ENCODE measurements around the gene NBPF20.
"Not testable (repeated sequence)": the region's sequence is repeated elsewhere in the genome, so short reads cannot be mapped to it uniquely, and the experiment has no call there.

DNA sequence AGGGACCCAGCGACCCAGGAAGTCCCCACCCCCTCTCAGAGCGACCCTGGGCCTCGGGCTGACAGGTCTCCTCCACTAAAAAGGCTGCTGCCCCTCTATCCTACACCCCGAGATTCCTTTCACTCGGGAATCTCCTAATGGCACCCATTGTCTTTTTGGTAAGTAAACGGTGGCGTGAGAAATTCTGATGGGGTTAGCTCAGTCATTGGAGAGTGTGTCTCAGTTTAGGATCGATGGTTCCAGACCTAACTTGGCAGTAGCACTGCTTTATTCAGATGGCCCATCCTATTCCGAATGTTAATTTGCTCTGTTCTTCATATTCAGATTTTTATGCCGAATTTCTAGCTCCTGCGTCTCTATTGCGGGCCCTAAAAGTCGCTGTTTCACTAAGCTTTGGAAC, 34.6 kb upstream of the NBPF20 start:
- TF ChIP-seq, protein P1, sequence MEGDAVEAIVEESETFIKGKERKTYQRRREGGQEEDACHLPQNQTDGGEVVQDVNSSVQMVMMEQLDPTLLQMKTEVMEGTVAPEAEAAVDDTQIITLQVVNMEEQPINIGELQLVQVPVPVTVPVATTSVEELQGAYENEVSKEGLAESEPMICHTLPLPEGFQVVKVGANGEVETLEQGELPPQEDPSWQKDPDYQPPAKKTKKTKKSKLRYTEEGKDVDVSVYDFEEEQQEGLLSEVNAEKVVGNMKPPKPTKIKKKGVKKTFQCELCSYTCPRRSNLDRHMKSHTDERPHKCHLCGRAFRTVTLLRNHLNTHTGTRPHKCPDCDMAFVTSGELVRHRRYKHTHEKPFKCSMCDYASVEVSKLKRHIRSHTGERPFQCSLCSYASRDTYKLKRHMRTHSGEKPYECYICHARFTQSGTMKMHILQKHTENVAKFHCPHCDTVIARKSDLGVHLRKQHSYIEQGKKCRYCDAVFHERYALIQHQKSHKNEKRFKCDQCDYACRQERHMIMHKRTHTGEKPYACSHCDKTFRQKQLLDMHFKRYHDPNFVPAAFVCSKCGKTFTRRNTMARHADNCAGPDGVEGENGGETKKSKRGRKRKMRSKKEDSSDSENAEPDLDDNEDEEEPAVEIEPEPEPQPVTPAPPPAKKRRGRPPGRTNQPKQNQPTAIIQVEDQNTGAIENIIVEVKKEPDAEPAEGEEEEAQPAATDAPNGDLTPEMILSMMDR (conservative IDR thresholded peaks at IDR 0.05; ENCODE audit: low read depth in 2 of 2), result not testable (repeated sequence)
- TF ChIP-seq REST (IDR thresholded peaks at IDR 0.05; ENCODE audit: unreplicated experiment); EZH2 (IDR thresholded peaks at IDR 0.05; ENCODE audit: low read depth, unreplicated experiment); EZH2phosphoT487 (IDR thresholded peaks at IDR 0.05; ENCODE audit: unreplicated experiment); POLR2AphosphoS5 (IDR thresholded peaks at IDR 0.05; ENCODE audit: low read depth); CREB1 (CRISPR knock-in tag; IDR thresholded peaks at IDR 0.05; ENCODE audit: low read depth); ETS1 (IDR thresholded peaks at IDR 0.05); ZNF331 (CRISPR knock-in tag; IDR thresholded peaks at IDR 0.05; ENCODE audit: low read depth); ZNF114 (CRISPR knock-in tag; IDR thresholded peaks at IDR 0.05); NANOG (IDR thresholded peaks at IDR 0.05; ENCODE audit: borderline replicate concordance): not testable (repeated sequence)
